Subcutaneous abdominal adipose tissue (tissue), 5 donors: Measurements from ENCODE around the gene DIP2C.
"Not testable (repeated sequence)": the region's sequence is repeated elsewhere in the genome, so short reads cannot be mapped to it uniquely, and the experiment has no call there.

Experiments
- H3K27ac ChIP-seq: one replicate; pipeline ENCODE4 v1.7.0; 2013; ENCODE audit warnings: low read depth, mild to moderate bottlenecking, inconsistent platforms, low read length, moderate library complexity
- H3K27me3 ChIP-seq, 5 donors: one replicate each; pipeline ENCODE4 v1.7.0; 2013; ENCODE audit warnings: low read length in 5 of 5, inconsistent platforms in 1 of 5; ENCODE audit not compliant: control insufficient read depth in 5 of 5, insufficient read depth in 4 of 5
- H3K36me3 ChIP-seq, 5 donors: one replicate each; pipeline ENCODE4 v1.7.0; 2013; ENCODE audit warnings: low read length in 5 of 5; ENCODE audit not compliant: control insufficient read depth in 5 of 5, insufficient read depth in 5 of 5
- H3K4me1 ChIP-seq, 5 donors: one replicate each; pipeline ENCODE4 v1.7.0; 2013; ENCODE audit warnings: low read length in 5 of 5, mild to moderate bottlenecking in 3 of 5, moderate library complexity in 1 of 5; ENCODE audit not compliant: control insufficient read depth in 5 of 5, insufficient read depth in 5 of 5
- H3K4me3 ChIP-seq, 5 donors: one replicate each; pipeline ENCODE4 v1.7.0; 2013; ENCODE audit warnings: low read length in 5 of 5, low read depth in 1 of 5
- H3K9ac ChIP-seq, 5 donors: one replicate each; pipeline ENCODE4 v1.7.0; 2013; ENCODE audit warnings: low read length in 5 of 5, mild to moderate bottlenecking in 4 of 5, moderate library complexity in 3 of 5
- H3K9me3 ChIP-seq, 5 donors: one replicate each; pipeline ENCODE4 v1.7.0; 2013; ENCODE audit warnings: low read length in 5 of 5; ENCODE audit not compliant: control insufficient read depth in 5 of 5
- donor health status: healthy.
- donor health status: healthy.
- donor health status: healthy.
- donor health status: healthy.
- donor health status: healthy.

Gene DIP2C

DNA sequence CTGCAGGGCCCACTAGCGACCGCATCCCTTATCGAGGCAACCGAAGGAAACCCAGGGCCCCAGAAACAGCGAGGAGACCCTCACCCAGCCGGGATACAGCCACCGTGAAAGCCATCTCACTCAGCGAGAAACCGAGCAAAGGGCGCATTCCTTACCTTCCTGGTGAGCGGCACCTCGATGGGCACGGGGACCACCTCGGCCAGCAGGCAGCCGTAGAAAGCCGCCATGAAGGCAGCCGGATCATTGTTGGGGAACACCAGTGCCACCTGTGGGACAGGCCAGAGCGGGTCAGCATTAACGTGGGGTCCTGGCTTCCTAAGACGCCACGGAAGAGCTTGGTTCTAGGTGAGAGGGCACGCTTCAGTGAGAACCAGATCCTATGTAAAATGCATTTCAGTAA, 290.5 kb downstream of the DIP2C start:
- H3K27me3 ChIP-seq = no peaks in the 10 kb centered on the region
- H3K27ac ChIP-seq = no peak overlapping the region
- H3K9ac ChIP-seq = no peak overlapping the region
- H3K4me3 ChIP-seq = no peak overlapping the region
- H3K4me1 ChIP-seq = peaks cover 0 to 18% (median 4%) of the 10 kb centered on the region in 5 donors
- H3K9me3 ChIP-seq = no peaks in the 10 kb centered on the region
- H3K36me3 ChIP-seq = peaks cover 8 to 13% (median 10%) of the 10 kb centered on the region in 5 donors

DNA sequence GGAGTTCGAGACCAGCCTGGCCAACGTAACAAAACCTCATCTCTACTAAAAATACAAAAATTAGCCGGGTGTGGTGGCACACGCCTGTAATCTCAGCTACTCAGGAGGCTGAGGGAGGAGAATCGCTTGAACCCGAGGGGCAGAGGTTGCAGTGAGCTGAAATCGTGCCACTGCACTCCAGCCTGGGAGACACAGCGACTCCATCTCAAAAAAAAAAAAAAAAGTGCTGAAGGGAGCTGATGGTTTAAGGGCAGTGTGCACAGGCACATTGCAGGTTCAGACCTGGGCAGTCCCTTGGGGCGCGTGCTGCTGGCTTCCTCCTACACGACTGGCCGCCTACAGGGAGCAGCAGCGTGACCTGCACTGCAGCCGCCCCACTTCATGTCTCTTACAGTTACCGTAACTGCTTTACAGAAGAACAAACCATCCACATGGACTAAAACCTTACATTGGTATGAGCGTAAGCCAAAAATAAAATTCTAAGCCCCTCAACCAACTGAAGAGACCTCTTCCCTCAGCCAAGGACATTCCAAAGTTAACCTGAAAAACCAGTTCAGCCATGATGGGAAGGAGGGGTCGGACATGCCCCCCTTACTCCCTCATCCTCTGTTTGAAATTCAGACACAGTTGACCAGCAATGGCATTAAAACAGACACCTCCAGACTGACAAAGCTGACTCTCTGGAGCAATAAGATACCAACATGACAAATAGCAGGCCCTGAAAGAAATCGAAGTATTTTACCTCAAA, 292.0 kb downstream of the DIP2C start:
- no peaks in the 10 kb centered on the region for H3K9me3 ChIP-seq
- H3K36me3 ChIP-seq = peaks cover 8 to 13% (median 10%) of the 10 kb centered on the region in 5 donors
- no peak overlapping the region for H3K4me3 ChIP-seq
- no peak overlapping the region for H3K9ac ChIP-seq
- no peak overlapping the region for H3K27ac ChIP-seq
- no peaks in the 10 kb centered on the region for H3K27me3 ChIP-seq
- H3K4me1 ChIP-seq = peaks cover 0 to 21% (median 4%) of the 10 kb centered on the region in 5 donors

DNA sequence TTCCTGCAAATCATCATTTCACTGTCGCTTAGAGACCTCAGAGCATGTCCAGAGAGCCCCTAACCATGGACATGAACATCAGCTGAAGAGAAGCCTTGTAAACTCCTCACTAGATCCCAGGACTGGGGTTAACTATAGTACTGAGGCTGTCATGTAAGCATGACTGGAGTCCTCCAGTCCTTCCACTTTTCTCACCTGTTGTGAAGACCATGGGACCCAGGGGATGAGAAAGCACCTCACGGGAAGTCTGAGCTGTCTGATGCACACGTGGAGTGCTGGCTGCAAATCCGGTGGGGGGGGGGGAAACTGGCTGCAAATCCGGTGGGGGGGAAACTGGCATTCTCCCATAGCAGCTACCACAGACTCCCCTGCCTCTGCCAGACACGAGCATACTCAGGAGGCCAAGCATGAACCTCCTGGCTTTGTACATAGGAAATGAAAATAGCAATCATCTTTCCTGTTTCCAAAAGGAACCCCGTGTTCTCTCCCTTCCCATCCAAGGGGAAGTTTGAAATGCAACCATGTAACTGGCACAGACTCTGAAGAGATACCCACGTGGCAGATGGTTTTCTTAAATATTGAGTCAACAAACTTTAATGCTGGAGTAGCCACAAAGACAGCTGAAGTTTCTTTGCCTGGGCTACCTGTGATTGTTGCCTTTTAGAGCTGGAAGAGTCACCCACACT, 292.8 kb downstream of the DIP2C start:
- no peak overlapping the region for H3K9ac ChIP-seq
- peaks cover 0 to 29% (median 5%) of the 10 kb centered on the region in 5 donors for H3K4me1 ChIP-seq
- H3K4me3 ChIP-seq = no peak overlapping the region
- no peaks in the 10 kb centered on the region for H3K9me3 ChIP-seq
- no peaks in the 10 kb centered on the region for H3K27me3 ChIP-seq
- H3K27ac ChIP-seq = no peak overlapping the region
- H3K36me3 ChIP-seq = peaks cover 8 to 16% (median 10%) of the 10 kb centered on the region in 5 donors

DNA sequence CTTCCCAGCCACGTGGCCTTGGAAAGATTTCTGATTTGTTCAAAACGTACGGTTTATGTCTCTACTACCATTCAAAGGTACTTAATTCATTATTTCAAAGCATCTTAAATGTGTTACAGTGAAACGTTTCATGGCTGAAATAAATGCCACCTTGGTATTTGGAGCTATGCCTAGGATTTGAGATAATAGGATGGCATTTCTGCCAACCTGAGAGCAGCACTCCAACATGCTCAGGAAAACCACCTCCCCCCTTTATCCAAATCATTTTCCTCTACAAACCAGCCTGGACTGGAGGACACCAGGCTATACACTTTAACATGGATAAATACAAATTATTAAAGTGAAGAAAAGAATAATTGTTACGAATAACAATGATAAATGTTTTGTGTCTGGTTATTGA, 293.4 kb downstream of the DIP2C start:
- no peak overlapping the region for H3K27ac ChIP-seq
- peaks cover 5 to 18% (median 10%) of the 10 kb centered on the region in 5 donors for H3K36me3 ChIP-seq
- H3K9me3 ChIP-seq = no peaks in the 10 kb centered on the region
- H3K9ac ChIP-seq = no peak overlapping the region
- peaks cover 0 to 35% (median 8%) of the 10 kb centered on the region in 5 donors for H3K4me1 ChIP-seq
- no peaks in the 10 kb centered on the region for H3K27me3 ChIP-seq
- peak overlapping the region in 1 of 5 donors; percentile 10 for H3K4me3 ChIP-seq

DNA sequence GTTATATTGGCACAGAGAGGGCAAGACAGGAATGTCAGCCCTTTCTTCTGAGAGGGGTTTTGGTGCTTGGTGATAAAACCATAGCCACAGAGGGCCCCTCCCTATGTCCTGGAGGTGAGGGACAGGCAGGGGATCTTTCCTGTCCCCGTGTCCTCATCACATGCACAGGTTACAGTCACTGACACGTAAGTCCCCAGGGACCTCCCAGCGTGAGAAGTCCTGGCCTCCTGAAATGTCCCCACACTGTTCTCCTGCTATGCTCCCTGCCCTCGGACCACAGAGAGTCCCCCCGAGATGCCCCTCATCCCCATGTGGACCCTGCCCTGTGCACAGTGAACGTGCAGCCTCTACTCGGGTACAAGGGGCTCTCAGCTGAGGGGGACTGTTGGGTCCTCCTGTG, 293.8 kb downstream of the DIP2C start:
- H3K4me1 ChIP-seq = peaks cover 0 to 35% (median 8%) of the 10 kb centered on the region in 5 donors
- peaks cover 3 to 23% (median 13%) of the 10 kb centered on the region in 5 donors for H3K36me3 ChIP-seq
- H3K27ac ChIP-seq = peak overlapping the region; percentile 16
- H3K4me3 ChIP-seq = peak overlapping the region in 1 of 5 donors; percentile 10
- no peak overlapping the region for H3K9ac ChIP-seq
- H3K27me3 ChIP-seq = no peaks in the 10 kb centered on the region
- H3K9me3 ChIP-seq = no peaks in the 10 kb centered on the region

DNA sequence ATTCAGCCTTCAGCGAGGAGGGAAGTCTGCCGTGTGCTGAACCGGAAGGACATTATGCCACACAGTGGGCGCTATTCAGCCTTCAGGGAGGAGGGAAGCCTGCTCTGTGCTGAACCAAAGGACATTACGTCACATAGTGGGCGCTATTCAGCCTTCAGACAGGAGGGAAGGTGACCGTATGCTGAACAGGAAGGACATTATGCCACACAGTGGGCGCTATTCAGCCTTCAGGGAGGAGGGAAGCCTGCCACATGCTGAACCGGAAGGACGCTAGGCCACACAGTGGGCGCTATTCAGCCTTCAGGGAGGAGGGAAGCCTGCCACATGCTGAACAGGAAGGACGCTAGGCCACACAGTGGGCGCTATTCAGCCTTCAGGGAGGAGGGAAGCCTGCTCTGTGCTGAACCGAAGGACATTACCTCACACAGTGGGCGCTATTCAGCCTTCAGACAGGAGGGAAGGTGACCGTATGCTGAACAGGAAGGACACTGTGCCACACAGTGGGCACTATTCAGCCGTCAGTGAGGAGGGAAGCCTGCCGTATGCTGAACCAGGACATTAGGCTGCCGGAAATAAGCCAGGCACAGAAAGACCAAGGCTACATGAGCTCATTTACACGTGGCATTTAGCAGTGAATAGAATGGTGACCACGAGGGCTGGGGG, 294.9 kb downstream of the DIP2C start:
- H3K4me3 ChIP-seq = peak overlapping the region in 1 of 5 donors; percentile 9
- H3K27ac ChIP-seq, H3K27me3 ChIP-seq, H3K9me3 ChIP-seq, H3K9ac ChIP-seq: not testable (repeated sequence)
- peaks cover 0 to 38% (median 8%) of the 10 kb centered on the region in 5 donors for H3K4me1 ChIP-seq
- peaks cover 0 to 29% (median 21%) of the 10 kb centered on the region in 5 donors for H3K36me3 ChIP-seq

DNA sequence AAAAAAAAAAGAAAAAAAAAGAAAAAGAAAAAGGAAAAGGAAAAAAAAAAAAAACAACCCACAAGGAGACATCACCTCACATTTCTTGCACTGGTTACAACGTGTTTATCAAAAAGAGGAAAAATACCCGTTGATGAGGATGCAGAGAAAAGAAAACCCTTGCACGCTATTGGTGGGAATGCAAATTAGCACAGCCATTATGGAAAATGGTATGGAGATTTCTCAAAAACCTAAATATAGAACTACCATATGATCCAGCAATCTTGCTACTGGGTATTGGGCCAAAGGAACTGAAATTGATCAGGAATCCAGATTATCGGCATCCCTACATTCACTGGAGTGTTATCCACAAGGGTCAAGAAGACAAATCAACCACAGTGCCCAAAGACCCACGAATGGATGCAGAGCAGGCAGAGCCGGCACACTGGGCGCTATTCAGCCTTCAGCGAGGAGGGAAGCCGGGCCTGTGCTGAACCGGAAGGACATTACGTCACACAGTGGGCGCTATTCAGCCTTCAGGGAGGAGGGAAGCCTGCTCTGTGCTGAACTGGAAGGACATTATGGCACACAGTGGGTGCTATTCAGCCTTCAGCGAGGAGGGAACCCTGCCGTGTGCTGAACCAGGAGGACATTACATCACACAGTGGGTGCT, 295.6 kb downstream of the DIP2C start:
- H3K9me3 ChIP-seq = no peaks in the 10 kb centered on the region
- H3K36me3 ChIP-seq = peaks cover 0 to 30% (median 23%) of the 10 kb centered on the region in 5 donors
- H3K4me3 ChIP-seq = peak overlapping the region in 1 of 5 donors; percentile 9
- no peaks in the 10 kb centered on the region for H3K27me3 ChIP-seq
- no peak overlapping the region for H3K9ac ChIP-seq
- H3K4me1 ChIP-seq = peaks cover 0 to 44% (median 8%) of the 10 kb centered on the region in 5 donors
- H3K27ac ChIP-seq = no peak overlapping the region

DNA sequence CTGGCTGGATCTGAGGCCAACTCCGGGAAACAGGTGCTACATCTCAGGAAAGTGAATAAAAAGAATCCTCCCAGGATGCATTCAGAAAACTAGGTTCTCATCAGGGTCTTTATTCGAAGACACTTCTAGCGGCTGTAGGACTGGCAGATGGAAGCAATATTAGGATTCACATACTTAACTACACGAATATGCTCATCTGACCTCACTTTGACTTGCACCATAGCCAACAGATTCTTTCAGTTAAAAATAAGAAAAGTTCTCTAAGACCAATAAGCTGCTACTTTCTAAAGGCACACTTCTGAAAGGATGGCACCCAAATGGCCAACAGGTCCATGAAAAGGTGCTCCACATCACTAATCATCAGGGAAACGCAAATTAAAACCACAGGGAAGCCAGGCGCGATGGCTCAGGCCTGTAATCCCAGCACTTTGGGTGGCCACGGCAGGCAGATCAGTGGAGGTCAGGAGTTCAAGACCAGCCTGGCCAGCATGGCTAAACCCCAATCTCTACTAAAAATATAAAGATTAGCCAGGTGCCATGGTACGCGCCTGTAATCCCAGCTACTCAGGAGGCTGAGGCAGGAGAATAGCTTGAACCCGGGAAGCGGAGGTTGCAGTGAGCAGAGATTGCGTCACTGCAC, 296.2 kb downstream of the DIP2C start:
- peaks cover 0 to 29% (median 21%) of the 10 kb centered on the region in 5 donors for H3K36me3 ChIP-seq
- no peak overlapping the region for H3K27ac ChIP-seq

DNA sequence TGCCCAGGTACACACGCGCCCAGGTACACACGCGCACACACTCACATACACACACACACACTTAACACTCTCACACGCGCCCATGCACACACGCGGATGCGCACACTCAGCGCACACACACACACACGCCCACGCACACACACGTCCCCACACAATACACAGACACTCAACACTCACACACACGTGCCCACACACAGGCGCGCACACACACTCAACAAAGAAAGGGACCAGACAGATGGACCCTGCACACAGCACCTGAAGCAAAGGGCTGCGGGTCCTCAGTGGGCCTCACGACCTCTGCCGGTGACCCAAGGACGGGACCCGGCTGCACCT, 296.8 kb downstream of the DIP2C start:
- Histone ChIP-seq H3K9ac (no peak overlapping the region), H3K9me3 (no peaks in the 10 kb centered on the region), H3K27me3 (no peaks in the 10 kb centered on the region), H3K4me3 (no peak overlapping the region), H3K36me3 (peaks cover 0 to 29% (median 22%) of the 10 kb centered on the region in 5 donors), H3K4me1 (peaks cover 0 to 53% (median 16%) of the 10 kb centered on the region in 5 donors), H3K27ac (no peak overlapping the region)

More for the DNA sequence above, 296.2 kb downstream of the DIP2C start:
- no peaks in the 10 kb centered on the region for H3K9me3 ChIP-seq
- peaks cover 0 to 50% (median 12%) of the 10 kb centered on the region in 5 donors for H3K4me1 ChIP-seq
- H3K9ac ChIP-seq = no peak overlapping the region
- no peak overlapping the region for H3K4me3 ChIP-seq
- no peaks in the 10 kb centered on the region for H3K27me3 ChIP-seq
